H9 (cell line): Measurements from ENCODE around the gene USP28. TPM values are rescaled to one million over a fixed set of nuclear protein-coding genes. Genes with fewer than 3 reads are reported as not detected.

Source experiments
- DNase-seq: peaks from one replicate; pipeline ENCODE4 v3.0.0-alpha.2; 2017
- H2AFZ ChIP-seq: one replicate; pipeline ENCODE4 v1.6.1; 2013; ENCODE audit warnings: mild to moderate bottlenecking, low read length, control low read depth, moderate library complexity
- H2AK5ac ChIP-seq: 2 replicates; pipeline ENCODE4 v1.6.1; 2013; ENCODE audit warnings: low read length, control low read depth, mixed read lengths; ENCODE audit not compliant: insufficient read length
- H2BK120ac ChIP-seq: one replicate; pipeline ENCODE4 v1.6.1; 2013; ENCODE audit warnings: low read depth, mild to moderate bottlenecking, low read length, control low read depth, inconsistent platforms; ENCODE audit not compliant: poor library complexity, severe bottlenecking
- H2BK12ac ChIP-seq: 2 replicates; pipeline ENCODE4 v1.6.1; 2013; ENCODE audit warnings: low read length, control low read depth, mixed read lengths, low read depth; ENCODE audit not compliant: insufficient read length
- H2BK15ac ChIP-seq: 2 replicates; pipeline ENCODE4 v1.6.1; 2013; ENCODE audit warnings: low read depth, low read length, control low read depth
- H2BK20ac ChIP-seq: one replicate; pipeline ENCODE4 v1.6.1; 2013; ENCODE audit warnings: low read depth, mild to moderate bottlenecking, low read length, control low read depth, inconsistent platforms; ENCODE audit not compliant: poor library complexity, severe bottlenecking
- H2BK5ac ChIP-seq: 2 replicates; pipeline ENCODE4 v1.6.1; 2013; ENCODE audit warnings: low read length, control low read depth, mixed read lengths; ENCODE audit not compliant: insufficient read length
- H3K14ac ChIP-seq: 2 replicates; pipeline ENCODE4 v1.6.1; 2013; ENCODE audit warnings: low read length, control low read depth; ENCODE audit not compliant: insufficient read depth
- H3K18ac ChIP-seq: 2 replicates; pipeline ENCODE4 v1.6.1; 2013; ENCODE audit warnings: low read depth, mild to moderate bottlenecking, mixed read lengths, low read length, control low read depth; ENCODE audit not compliant: insufficient read length
- H3K23ac ChIP-seq: 2 replicates; pipeline ENCODE4 v1.6.1; 2013; ENCODE audit warnings: low read length, control low read depth, mixed read lengths, low read depth; ENCODE audit not compliant: insufficient read length
- H3K23me2 ChIP-seq: 2 replicates; pipeline ENCODE4 v1.6.1; 2013; ENCODE audit warnings: low read depth, mild to moderate bottlenecking, mixed read lengths, low read length, control low read depth; ENCODE audit not compliant: insufficient read length, poor library complexity, severe bottlenecking
- H3K27ac ChIP-seq: 2 replicates; pipeline ENCODE4 v1.5.1; 2013; ENCODE audit warnings: low read length, control low read depth, mixed read lengths, low read depth; ENCODE audit not compliant: insufficient read length
- H3K27me3 ChIP-seq: 2 replicates; pipeline ENCODE4 v1.6.1; 2013; ENCODE audit warnings: low read length, control low read depth, inconsistent platforms; ENCODE audit not compliant: insufficient read depth
- H3K4ac ChIP-seq: 2 replicates; pipeline ENCODE4 v1.6.1; 2013; ENCODE audit warnings: low read depth, mild to moderate bottlenecking, control low read depth, inconsistent platforms, low read length, moderate library complexity
- H3K4me1 ChIP-seq: 2 replicates; pipeline ENCODE4 v1.6.1; 2013; ENCODE audit warnings: low read length, control low read depth, inconsistent platforms; ENCODE audit not compliant: insufficient read depth
- H3K4me2 ChIP-seq: 2 replicates; pipeline ENCODE4 v1.6.1; 2013; ENCODE audit warnings: low read length, control low read depth, mixed read lengths; ENCODE audit not compliant: insufficient read length, insufficient read depth
- H3K56ac ChIP-seq: 2 replicates; pipeline ENCODE4 v1.6.1; 2013; ENCODE audit warnings: low read depth, mild to moderate bottlenecking, mixed read lengths, low read length, control low read depth; ENCODE audit not compliant: insufficient read length
- H3K79me1 ChIP-seq: 2 replicates; pipeline ENCODE4 v1.6.1; 2013; ENCODE audit warnings: low read depth, mild to moderate bottlenecking, moderate library complexity, low read length, control low read depth, inconsistent platforms; ENCODE audit not compliant: insufficient read depth, poor library complexity, severe bottlenecking
- H3K79me2 ChIP-seq: 2 replicates; pipeline ENCODE4 v1.6.1; 2013; ENCODE audit warnings: low read length, control low read depth, inconsistent platforms; ENCODE audit not compliant: insufficient read depth
- H3K9ac ChIP-seq: 2 replicates; pipeline ENCODE4 v1.6.1; 2013; ENCODE audit warnings: low read length, control low read depth, mixed read lengths; ENCODE audit not compliant: insufficient read length; ENCODE audit errors: extremely low read depth
- H3K9me3 ChIP-seq: one replicate; pipeline ENCODE4 v1.6.1; 2013; ENCODE audit warnings: low read depth, low read length, inconsistent platforms; ENCODE audit not compliant: control insufficient read depth
- H3T11ph ChIP-seq: one replicate; pipeline ENCODE4 v1.6.1; 2013; ENCODE audit warnings: mild to moderate bottlenecking, low read length, control low read depth, inconsistent platforms
- H4K20me1 ChIP-seq: one replicate; pipeline ENCODE4 v1.6.1; 2013; ENCODE audit not compliant: control insufficient read depth, insufficient read length, insufficient read depth
- H4K5ac ChIP-seq: 2 replicates; pipeline ENCODE4 v1.6.1; 2013; ENCODE audit warnings: low read depth, mild to moderate bottlenecking, mixed read lengths, low read length, control low read depth; ENCODE audit not compliant: insufficient read length
- H4K8ac ChIP-seq: replicated peaks from 2 replicates; pipeline ENCODE4 v1.6.1; 2013; ENCODE audit warnings: low read length, control low read depth, mixed read lengths, low read depth; ENCODE audit not compliant: insufficient read length
- H4K91ac ChIP-seq: 2 replicates; pipeline ENCODE4 v1.6.1; 2013; ENCODE audit warnings: low read depth, mild to moderate bottlenecking, moderate library complexity, mixed read lengths, low read length, control low read depth; ENCODE audit not compliant: insufficient read length
- H3K27ac Mint-ChIP-seq, 3 experiments: 2 replicates in 2 of 3; 3 replicates in 1 of 3; pipeline ENCODE4 v1.8.0; 2020 to 2021; ENCODE audit warnings: mixed read lengths in 3 of 3, mild to moderate bottlenecking in 1 of 3, moderate library complexity in 1 of 3
- H3K27me3 Mint-ChIP-seq: 2 replicates; pipeline ENCODE4 v1.8.0; 2021; ENCODE audit warnings: low read depth, mild to moderate bottlenecking, moderate library complexity, mixed read lengths
- H3K36me3 Mint-ChIP-seq, 3 experiments: 2 replicates in 2 of 3; 3 replicates in 1 of 3; pipeline ENCODE4 v1.8.0; 2020 to 2021; ENCODE audit warnings: low read depth in 3 of 3, mixed read lengths in 3 of 3; ENCODE audit not compliant: insufficient read depth in 1 of 3
- H3K4me1 Mint-ChIP-seq, 2 experiments: 2 replicates each; pipeline ENCODE4 v1.8.0; 2020; ENCODE audit warnings: mixed read lengths in 2 of 2
- H3K4me3 Mint-ChIP-seq, 2 experiments: 2 replicates in 1 of 2; 3 replicates in 1 of 2; pipeline ENCODE4 v1.8.0; 2020 to 2021; ENCODE audit warnings: mild to moderate bottlenecking in 2 of 2, mixed read lengths in 2 of 2, moderate library complexity in 1 of 2
- H3K9me3 Mint-ChIP-seq, 2 experiments: 2 replicates in 1 of 2; 3 replicates in 1 of 2; pipeline ENCODE4 v1.8.0; 2020; ENCODE audit warnings: mild to moderate bottlenecking in 2 of 2, mixed read lengths in 2 of 2, moderate library complexity in 1 of 2
- CTCF ChIP-seq: fragments of 200-600 bp; sonication (generic); conservative IDR thresholded peaks from 3 replicates; pipeline ENCODE4 v1.8.0; 2021; ENCODE audit warnings: antibody characterized with exemption, mild to moderate bottlenecking
- WGBS: extraction: QIAGEN DNeasy Blood & Tissue Kit; methylation state at CpG from one replicate; pipeline ENCODE4 v1.1.7; 2013; ENCODE audit warnings: missing lambda C conversion rate, low lambda C conversion rate, mixed read lengths; ENCODE audit not compliant: insufficient read length; ENCODE audit errors: extremely low coverage; 5-methylcytosine and 5-hydroxymethylcytosine counted together
- total RNA-seq: library from RNA; stranded (reverse); gene quantifications from 2 replicates; pipeline ENCODE4 v1.2.1, GENCODE V29; 2021

The USP28 gene
- total RNA-seq, 1 experiment from 2014 or later: 107 TPM

GRCh38 chr11:113865873-113866272 lies 9.5 kb downstream of the USP28 start:
- WGBS: no CpG with 5 or more reads among the region's 8 CpGs

More at GRCh38 chr11:113865873-113866272, 9.5 kb downstream of the USP28 start:
- H2BK5ac ChIP-seq: no peak overlapping the region
- no peaks in the 10 kb centered on the region for H4K20me1 ChIP-seq
- H4K8ac ChIP-seq: no peak overlapping the region
- Mint-ChIP-seq H3K4me1 (peaks cover 44 to 45% of the 10 kb centered on the region in 2 experiments), H3K4me3 (no peak overlapping the region), H3K27me3 (no peaks in the 10 kb centered on the region), H3K27ac (peak overlapping the region in 2 of 3 experiments; percentile 35 to 64; a peak in 1 of 7 replicates), H3K36me3 (peaks cover 21 to 57% (median 52%) of the 10 kb centered on the region in 3 experiments; a peak in 6 of 7 replicates), H3K9me3 (no peaks in the 10 kb centered on the region)
- TF ChIP-seq CTCF: no peak
- H3K27me3 ChIP-seq: no peaks in the 10 kb centered on the region
- H2BK20ac ChIP-seq: no peak overlapping the region
- no peak overlapping the region for H3K56ac ChIP-seq
- no peak overlapping the region for H3K18ac ChIP-seq
- no peak for DNase-seq
- H3K9ac ChIP-seq: no peak overlapping the region
- H2BK12ac ChIP-seq: no peak overlapping the region
- H3K79me1 ChIP-seq: peaks cover 3% of the 10 kb centered on the region
- no peak overlapping the region for H3K23ac ChIP-seq
- no peak overlapping the region for H3K4me2 ChIP-seq
- no peak overlapping the region for H2AFZ ChIP-seq
- no peaks in the 10 kb centered on the region for H3K23me2 ChIP-seq
- H2AK5ac ChIP-seq: no peak overlapping the region
- peaks cover 37% of the 10 kb centered on the region; the same call in 1 of the 2 replicates for H3K79me2 ChIP-seq
- no peak overlapping the region for H2BK120ac ChIP-seq
- H3K14ac ChIP-seq: no peak overlapping the region
- no peak overlapping the region for H3K4ac ChIP-seq
- H4K91ac ChIP-seq: no peak overlapping the region
- H3K27ac ChIP-seq: no peak overlapping the region
- no peaks in the 10 kb centered on the region for H3K9me3 ChIP-seq
- H3K4me1 ChIP-seq: peaks cover 3% of the 10 kb centered on the region
- H3T11ph ChIP-seq: no peak overlapping the region
- no peak overlapping the region for H2BK15ac ChIP-seq
- H4K5ac ChIP-seq: no peak overlapping the region
